AG20443 (cell line): Measurements from ENCODE around the gene IFT74.

Experiments used
- DNase-seq: peaks from one replicate; pipeline ENCODE4 v3.0.0; 2012; ENCODE audit warnings: low spot score, mixed read lengths

IFT74 gene

DNA sequence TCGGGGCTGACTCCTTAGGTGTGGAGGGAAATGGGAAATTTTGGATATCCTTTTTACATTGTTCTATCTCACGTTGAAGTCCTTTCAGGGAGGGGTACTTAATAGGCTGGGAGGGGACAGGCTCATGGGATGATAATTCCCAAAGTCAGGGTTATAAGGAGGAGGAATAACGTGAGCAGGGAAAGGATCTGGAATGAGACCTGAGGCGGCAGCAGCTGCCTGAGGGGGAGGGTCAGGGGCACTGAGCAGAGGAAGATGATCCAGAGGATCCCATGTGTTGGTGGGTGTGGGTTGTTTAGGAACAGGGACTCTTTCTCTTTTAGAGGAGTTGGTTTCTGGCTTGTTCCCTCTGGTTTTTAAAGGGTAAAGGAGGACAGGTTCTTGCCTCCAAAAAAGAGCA lies 18.7 kb downstream of the IFT74 start:
- DNase-seq, result no peak

DNA sequence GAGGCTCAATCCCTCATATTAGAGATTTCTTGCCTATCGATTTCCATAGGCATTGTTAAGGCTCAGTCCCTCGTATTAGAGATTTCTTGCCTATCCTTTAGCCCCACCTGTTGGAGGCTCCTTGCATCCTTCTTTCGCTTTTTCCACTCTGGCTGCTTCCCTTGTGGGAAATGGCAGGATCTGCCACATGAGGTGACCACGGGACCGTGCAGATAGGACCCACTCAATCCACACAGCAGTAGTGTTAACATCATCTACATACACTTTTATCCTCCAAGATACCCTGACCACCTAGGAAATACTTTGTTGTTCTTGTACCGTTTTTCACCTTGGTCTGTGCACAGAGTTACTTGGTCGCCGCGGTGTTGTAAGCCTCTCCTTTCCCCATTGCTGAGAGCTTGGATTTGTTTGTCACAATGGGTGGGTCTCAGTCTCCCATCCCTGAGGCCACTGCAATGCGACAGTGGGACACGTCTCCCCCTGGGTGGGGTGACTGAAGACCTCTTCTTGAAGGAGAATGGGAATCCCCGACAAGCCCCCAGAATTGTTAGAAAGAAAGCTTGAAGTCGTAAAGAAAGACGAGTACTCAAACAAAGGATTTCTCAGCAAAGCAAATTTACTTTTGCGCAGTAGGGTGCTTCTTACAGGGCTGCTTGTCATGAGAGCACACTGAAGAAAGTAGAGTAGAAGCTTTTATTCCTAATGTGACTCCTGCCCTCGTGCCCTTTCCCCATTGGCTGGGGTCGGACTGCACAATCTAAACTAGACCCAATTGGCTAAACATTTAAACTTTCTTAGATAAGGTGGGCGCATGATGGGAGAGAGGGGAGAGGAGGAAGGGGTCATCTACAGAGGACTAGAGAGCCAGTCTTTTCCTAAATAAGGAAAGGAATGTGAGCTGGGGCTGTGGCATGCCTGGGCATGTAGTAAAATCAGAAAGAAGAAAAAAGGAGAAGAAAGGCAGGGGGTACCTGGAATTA lies 19.8 kb downstream of the IFT74 start:
- DNase-seq, result peak; percentile 48

DNA sequence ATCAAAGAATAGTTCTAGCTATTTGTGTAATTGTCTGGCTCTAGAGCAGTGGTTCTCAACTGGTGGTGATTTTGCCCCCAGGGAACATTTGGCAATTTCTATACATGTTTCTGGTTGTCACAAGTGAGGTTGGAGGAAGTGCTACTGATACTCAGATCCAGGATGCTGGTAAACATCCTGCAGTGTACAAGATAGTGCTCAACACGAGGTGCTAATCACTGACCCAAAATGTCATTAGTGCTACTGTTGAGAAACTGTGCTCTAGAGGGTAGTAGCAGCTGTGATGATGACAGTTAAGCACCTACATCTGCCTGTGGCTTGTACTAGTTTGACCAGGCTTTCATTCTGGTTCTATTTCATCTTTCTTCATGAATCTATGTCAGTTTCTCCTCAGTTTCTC lies 27.1 kb downstream of the IFT74 start:
- DNase-seq, result no peak

DNA sequence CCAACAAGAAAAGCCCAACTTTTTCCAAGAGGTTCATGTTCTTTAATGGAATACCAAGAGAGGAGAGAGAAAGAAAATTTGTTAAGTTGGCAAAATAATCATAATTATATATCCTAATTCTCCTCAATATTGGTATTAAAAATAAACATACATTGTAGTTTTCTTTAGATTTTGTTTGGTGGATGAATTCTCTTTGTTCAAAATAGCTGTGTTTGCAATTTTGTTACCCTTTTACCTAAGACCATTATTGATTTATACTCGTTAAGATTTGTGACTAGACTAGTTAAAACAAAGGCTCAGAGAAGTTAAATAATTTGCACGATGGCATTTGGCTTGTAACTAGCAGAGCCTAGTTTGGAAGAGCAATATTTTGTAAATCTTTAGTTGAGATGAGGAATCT lies 39.6 kb downstream of the IFT74 start:
- no peak for DNase-seq

DNA sequence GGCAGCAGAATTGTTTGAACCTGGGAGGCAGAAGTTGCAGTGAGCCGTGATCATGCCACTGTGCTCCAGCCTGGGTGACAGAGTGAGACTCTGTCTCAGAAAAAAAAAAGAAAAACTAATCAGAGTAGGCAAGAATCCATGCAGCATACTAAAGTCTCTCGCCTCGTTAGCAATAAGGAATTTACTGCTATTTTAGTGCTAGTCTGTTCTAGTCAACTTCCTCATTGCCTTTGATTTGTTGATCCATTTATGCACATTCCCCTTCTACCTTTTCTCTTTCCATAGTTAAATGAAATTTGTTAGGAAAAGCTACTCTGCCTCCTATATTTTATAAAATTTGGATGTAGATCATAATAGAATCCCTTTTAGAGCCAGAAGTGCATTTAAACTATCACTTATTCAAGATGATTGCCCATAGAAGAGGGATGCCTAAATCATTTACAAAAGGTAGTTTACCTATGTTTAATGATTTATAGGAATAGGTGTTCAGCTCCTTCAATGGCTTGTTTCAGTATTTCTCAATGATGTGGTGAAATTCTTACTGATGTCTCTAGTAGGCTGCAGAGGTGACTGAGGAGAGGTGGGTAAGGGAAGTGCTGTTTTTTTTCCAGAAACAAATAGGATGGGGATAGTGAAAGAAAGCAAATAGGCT lies 47.3 kb downstream of the IFT74 start:
- no peak for DNase-seq

DNA sequence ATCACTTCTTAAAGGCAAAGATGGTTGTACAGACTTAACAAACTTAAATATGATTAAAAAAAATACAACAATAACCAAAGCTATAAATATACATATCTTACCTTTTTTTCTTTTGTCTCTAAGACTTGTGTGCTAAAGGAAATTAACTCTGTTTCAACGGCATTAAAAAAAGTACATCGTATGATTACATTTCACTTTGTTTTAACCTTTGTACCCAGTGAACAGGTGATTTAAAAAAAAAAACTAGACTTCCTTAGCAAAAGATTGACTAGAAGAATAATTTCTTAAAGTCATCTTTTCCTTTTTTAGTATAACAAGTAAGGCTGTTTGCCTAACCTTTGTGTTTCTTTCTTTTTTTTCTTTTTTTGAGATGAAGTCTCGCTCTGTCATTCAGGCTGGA lies 49.3 kb downstream of the IFT74 start, which contains the start of gene LRRC19:
TSS of gene LRRC19 (minus strand) at position 182 of the 400 bp plus-strand sequence. CDS start 5,978 bp downstream, outside the sequence.
- DNase-seq, result no peak

DNA sequence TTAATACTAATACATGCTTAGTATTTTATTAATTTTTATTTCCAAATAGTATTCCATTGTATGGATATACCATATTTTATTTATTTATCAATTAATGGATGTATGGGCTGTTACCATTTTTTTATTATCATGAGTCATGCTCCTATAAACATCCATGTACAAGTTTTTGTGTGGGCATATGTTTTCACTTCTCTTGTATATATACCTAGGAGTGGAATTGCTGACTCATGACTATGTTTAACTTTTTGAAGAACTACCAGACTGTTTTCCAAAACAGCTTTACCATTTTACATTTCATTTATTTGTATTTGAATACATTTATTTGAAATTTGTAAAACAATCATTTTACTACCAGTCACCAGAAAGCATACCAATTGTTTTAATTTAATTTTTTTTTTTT lies 63.4 kb downstream of the IFT74 start:
- DNase-seq, result no peak

DNA sequence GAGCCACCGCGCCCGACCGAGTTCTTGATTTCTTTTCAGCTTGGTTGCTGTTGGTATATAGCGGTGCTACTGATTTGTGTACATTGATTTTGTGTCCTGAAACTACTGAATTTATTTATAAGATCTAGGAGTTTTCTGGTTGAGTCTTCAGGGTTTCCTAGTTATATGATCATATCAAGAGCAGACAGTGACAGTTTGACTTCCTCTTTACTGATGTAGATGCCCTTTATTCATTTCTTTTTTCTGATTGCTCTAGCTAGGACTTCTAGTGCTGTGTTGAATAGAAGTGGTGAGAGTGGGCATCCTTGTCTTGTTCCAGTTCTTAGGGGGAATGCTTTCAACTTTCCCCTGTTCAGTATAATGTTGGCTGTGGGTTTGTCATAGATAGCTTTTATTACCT lies 66.7 kb downstream of the IFT74 start:
- DNase-seq, result no peak

DNA sequence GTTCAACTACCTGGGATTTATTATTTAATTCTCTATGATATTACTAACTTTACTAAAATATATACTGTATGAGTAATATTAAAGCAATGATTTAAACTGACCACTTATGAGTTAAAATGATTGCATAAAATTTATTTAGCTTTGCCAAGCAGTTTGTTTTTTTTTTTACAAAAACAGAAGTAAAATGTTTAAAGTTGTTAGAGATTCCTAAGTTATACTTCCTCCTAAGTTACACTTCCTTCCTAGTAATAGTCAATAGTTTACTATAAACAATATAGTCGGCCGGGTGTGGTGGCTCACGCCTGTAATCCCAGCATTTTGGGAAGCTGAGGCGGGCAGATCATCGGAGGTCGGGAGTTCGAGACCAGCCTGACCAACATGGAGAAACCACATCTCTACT lies 73.0 kb downstream of the IFT74 start:
- no peak for DNase-seq

DNA sequence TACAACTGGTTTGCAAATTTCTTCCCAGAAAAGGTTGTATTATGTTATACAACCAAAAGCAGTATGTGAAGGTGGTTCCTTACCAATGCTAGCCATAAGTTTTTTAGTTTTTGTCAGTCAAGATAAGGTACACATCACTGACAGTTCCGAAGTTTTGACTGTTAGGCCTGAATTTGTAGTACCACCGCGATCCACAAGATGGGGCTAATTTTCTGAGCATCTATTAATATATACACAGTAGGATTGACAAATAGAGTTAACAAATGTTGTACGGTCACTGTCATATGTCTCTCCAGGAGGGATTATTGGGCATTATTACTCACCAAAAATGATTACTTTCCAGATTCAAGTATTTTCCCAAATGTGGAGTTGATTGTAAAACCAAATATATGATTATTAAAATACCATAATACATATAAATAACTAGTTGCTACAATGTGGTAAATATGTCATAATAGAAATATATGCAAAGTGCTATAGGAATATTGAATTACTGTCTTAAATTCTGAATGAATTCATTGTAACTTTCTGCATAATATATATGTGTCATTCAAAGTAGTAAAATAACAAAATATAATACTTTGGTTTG lies 77.7 kb downstream of the IFT74 start:
- peak; percentile 63 for DNase-seq

DNA sequence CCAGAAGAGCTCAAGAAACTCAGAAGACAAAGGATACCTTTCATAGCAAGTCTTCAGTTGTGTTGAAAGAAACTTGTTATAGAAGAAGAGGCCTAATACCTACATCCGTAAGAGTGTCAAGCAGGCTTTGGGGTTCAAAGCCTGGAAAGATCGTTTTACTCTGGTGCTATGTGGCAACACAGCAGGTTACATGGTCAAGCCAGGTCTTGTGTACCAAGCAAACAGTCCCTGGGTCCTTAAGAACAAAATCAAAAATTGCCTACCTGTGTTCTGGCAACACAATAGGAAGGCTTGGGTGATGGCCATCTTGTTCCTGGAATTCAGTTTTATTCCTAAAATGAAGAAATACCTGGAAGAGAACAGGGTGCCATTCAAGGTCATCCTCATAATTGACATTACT lies 81.3 kb downstream of the IFT74 start:
- no peak for DNase-seq

DNA sequence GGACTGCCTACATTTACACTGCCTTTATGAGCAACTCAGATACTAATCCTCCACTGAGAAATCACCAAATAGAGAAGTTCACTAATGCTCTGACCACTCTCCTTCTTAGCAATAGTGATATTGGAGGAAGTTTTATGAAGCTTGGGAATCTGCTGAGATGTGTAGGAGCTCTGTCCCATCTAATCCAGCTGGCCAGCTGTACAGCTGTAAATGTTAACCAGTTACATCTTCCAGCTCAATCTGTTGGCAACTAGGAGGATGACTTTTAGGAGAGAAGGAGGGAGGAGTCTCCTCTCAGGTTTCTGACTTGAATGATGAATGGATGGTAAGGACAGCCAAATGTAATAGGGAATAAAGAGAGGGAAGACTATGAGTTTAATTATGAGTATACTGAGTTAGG lies 85.5 kb downstream of the IFT74 start:
- DNase-seq, result no peak

DNA sequence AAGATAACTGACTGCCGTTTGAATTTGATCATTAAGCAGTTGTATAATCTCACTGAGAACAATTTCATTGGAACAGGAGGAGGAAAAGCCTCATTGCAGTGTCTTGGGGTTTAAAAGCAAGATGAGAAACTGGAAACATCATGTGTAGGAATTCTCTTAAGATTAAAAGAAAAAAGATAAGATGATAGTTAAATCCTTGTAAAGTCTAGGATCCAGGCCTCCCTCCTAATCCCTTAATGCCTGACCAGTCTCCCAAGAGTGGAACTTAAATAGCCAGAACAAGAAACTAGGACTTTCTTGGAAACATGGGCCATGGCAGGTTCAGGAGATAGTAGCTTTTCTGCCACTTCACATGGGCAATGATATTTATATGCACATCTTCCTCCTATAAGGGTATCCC lies 86.3 kb downstream of the IFT74 start:
- no peak for DNase-seq

DNA sequence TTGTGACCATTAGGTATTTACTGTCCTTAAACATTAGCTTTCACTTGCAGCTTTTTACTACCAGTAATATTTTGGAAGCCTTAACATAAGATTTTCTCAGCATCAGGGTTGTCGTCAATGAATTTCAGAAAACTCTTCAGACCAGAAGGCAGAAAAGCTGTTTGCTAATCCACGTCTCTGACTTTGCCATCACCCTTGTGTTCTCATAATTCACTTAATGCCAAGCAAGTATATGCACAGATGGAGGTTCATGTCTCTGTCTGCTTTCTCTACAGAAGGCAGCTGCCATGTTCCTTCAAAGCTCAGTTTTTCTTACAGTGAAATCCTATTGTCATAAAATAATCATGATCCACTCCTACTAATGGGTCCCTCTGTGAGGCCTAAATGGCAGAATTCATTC lies 87.0 kb downstream of the IFT74 start:
- DNase-seq, result no peak

DNA sequence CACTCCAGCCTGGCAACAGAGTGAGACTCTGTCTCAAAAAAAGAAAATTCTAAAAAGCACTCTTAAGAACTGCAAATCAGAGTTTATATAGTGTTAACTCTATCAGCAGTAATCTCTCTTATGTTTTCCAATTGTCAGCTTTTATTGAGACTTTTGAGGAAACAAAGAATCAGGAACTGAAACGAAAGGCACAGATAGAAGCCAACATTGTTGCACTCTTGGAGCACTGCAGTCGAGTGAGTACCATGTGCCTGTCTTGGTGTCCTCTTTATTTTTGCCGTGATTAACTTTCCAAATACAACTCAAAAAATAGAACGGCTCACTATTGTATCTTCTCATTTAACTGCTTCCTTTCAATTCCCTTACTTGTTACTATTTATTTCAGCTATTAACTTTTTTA lies 90.9 kb downstream of the IFT74 start:
- DNase-seq, result no peak

DNA sequence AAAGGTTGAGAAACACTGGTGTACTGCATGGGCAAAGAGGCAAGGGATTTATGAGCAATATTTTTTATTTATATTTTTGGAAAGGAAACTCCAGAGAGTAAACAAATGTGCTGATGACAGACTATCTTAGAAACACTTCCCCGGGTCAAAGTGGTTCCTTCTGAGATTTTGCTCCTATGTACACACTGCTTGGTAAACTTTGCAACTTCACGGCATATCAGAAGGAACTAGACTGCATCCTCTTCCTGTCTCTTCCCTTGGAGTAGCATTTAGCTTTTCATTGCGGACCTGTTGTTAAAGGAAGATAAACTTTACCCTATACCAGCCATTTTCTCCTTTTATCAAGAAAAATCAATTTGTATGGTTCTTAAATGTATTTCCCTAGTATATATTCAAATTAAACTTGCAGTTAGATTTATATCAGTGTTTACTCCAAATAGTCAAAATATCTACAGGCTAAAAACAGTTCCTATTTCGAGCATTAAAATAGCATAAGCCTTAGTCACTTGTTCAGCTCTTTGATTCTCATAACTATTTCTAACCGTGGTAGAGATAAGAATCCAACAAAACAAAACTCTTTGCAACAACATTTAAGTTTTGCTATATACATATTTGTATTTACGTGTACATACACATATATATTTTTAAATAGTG lies 97.3 kb downstream of the IFT74 start:
- no peak for DNase-seq

DNA sequence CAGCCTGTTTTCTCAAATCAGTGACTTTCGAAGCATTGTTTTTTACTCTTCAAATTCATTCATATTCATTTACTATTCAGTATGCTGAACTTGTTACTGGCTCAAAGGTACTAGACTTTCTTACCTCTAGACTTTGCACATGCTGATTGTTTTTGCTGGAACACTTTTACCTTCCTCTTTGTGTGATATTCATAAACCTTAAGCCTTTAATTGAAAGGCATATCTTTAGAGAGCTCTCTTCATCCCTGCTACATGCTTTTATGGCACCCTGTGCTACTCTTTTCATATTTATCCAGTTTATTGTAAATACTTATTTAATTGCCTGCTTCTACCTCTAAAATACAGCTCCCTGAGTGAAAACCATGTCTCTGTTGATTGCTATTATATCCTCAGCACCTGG lies 97.9 kb downstream of the IFT74 start:
- no peak for DNase-seq

DNA sequence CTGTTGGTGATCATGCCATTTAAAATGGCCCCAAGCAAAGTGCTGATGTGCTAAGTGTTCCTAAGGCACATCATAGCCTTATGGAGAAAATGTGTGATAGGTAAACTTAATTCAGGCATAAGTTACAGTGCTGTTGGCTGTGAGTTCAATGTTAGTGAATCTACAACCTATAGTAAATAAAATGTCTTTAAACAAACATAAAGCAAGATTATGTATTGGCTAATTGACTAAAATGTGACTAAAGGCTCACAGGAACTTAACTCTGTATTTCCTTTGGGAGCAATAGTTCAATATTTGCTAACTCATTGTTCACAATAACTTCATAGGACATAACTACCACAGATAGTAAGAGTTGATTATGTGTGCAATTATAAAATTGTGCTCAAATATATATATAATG lies 98.6 kb downstream of the IFT74 start:
- no peak for DNase-seq

DNA sequence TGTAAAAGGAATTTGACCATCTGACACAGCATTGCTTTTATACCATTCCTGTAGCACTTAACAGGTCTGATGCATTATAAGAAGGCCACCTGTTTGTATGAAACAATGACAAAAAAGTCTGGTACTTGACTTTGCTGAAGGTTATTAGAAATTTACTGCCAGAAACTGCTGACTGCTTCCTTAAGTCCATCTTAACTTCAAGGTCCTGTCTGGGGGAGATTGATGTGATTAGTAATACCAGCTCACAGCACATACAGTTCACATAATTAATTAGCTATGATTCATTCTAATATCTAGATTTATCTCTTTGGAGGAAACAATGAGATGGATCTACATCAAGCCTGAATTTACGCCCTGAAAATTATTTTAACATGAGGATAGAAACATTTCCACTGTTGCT lies 103.2 kb downstream of the IFT74 start:
- no peak for DNase-seq

DNA sequence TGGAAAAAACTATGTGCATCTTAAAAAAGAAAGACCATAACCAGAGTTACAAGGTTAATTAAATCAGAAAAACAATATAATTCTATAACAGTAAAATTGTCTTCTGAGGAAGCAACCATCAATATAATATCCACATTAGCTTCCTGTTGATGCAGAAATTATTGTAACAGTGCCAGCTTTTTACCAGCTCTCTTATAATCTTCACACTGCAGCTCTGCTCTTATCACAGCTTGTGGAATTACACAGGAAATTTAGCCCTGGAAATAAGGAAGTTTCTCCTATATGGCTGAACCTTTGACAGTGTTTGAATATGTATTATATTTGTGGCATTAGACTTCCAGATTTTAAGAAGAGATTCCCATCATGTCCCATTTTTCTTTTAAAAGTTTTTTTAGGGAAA lies 103.7 kb downstream of the IFT74 start:
- no peak for DNase-seq

DNA sequence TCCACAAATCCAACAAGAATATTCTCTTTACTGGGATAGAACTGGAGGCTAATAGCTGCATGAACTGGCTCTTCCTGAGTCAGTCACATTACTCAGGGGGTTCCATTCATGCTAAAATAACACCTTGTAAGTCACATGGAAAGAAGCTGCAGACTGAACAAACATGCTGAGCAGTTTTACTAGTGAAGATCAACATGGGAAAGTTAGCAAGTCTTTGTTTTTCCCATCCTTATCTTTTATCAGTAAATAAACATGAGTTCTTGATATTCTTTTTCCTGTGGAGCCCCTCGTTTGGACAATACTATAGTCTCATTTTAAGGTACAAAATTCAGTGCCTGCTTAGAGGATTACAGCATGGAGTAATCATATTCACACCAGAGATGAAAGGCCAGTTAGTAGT lies 109.1 kb downstream of the IFT74 start:
- DNase-seq, result no peak
